ENCODE measurements around the gene ATG4D.
"Not testable (repeated sequence)": the region's sequence is repeated elsewhere in the genome, so short reads cannot be mapped to it uniquely, and the experiment has no call there.

ATG4D gene

DNA sequence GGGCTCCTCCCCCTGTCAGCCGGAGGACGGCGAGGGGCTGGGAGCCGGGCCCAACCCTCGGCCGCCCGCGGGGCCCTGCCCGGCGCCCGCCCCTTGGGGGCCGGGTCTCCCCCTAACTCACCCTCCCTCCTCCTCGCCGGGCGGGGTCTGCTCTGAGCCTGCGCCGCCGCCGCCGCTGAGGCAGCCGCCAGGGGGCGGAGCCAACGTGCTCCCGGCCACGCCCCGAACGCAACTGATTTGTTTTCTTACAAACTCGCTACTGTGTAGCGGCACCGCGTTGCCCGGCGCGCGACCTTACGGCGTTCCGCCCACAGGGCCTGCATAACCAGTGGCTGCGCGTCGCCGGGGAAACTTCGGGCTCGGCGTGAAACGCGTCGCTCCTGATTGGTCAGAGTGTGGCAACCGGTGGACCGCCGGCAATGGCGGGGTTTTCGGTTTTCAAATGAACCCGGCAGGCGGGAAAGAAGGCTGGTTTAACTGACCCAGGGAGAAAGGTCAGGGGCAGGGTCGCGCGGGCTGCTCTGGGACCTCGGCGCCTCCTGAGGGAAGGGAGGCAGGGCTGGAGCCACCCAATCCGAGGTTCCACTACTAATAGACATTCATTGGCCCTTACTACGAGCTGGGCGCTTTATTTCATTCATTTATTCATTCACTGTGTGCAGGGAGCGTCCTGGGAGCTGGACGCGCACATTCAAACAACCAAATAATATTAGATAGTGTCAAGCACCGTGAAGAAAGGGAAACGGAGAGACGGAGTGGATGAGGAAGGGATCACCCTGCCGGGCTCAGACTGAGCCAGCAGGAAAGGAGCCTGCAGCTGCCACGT lies 25.3 kb downstream of the ATG4D start, which contains the start of gene CDKN2D (continued):
- TF ChIP-seq, protein P1, sequence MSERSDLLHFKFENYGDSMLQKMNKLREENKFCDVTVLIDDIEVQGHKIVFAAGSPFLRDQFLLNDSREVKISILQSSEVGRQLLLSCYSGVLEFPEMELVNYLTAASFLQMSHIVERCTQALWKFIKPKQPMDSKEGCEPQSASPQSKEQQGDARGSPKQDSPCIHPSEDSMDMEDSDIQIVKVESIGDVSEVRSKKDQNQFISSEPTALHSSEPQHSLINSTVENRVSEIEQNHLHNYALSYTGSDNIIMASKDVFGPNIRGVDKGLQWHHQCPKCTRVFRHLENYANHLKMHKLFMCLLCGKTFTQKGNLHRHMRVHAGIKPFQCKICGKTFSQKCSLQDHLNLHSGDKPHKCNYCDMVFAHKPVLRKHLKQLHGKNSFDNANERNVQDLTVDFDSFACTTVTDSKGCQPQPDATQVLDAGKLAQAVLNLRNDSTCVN (tag by site-specific recombination; optimal IDR thresholded peaks at IDR 0.05) = peak; percentile 97
- peak; percentile 84 for TF ChIP-seq KLF8 (tag by site-specific recombination; IDR thresholded peaks at IDR 0.05)
- TF ChIP-seq KLF1 (tag by site-specific recombination; IDR thresholded peaks at IDR 0.05) = peak; percentile 40; the same call in 1 of the 2 replicates
- 0 out of 2 replicates have a peak, but pooled peaks have one; percentile 40 for TF ChIP-seq ZNF692 (tag by site-specific recombination; IDR thresholded peaks at IDR 0.05)
- TF ChIP-seq, protein P2, sequence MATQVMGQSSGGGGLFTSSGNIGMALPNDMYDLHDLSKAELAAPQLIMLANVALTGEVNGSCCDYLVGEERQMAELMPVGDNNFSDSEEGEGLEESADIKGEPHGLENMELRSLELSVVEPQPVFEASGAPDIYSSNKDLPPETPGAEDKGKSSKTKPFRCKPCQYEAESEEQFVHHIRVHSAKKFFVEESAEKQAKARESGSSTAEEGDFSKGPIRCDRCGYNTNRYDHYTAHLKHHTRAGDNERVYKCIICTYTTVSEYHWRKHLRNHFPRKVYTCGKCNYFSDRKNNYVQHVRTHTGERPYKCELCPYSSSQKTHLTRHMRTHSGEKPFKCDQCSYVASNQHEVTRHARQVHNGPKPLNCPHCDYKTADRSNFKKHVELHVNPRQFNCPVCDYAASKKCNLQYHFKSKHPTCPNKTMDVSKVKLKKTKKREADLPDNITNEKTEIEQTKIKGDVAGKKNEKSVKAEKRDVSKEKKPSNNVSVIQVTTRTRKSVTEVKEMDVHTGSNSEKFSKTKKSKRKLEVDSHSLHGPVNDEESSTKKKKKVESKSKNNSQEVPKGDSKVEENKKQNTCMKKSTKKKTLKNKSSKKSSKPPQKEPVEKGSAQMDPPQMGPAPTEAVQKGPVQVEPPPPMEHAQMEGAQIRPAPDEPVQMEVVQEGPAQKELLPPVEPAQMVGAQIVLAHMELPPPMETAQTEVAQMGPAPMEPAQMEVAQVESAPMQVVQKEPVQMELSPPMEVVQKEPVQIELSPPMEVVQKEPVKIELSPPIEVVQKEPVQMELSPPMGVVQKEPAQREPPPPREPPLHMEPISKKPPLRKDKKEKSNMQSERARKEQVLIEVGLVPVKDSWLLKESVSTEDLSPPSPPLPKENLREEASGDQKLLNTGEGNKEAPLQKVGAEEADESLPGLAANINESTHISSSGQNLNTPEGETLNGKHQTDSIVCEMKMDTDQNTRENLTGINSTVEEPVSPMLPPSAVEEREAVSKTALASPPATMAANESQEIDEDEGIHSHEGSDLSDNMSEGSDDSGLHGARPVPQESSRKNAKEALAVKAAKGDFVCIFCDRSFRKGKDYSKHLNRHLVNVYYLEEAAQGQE (tag by site-specific recombination; IDR thresholded peaks at IDR 0.05) = no peak
- peak; percentile 97 for TF ChIP-seq SP2 (tag by site-specific recombination; IDR thresholded peaks at IDR 0.05)
- peak; percentile 99 for TF ChIP-seq ZNF24 (tag by site-specific recombination; IDR thresholded peaks at IDR 0.05)
- TF ChIP-seq, protein P3, sequence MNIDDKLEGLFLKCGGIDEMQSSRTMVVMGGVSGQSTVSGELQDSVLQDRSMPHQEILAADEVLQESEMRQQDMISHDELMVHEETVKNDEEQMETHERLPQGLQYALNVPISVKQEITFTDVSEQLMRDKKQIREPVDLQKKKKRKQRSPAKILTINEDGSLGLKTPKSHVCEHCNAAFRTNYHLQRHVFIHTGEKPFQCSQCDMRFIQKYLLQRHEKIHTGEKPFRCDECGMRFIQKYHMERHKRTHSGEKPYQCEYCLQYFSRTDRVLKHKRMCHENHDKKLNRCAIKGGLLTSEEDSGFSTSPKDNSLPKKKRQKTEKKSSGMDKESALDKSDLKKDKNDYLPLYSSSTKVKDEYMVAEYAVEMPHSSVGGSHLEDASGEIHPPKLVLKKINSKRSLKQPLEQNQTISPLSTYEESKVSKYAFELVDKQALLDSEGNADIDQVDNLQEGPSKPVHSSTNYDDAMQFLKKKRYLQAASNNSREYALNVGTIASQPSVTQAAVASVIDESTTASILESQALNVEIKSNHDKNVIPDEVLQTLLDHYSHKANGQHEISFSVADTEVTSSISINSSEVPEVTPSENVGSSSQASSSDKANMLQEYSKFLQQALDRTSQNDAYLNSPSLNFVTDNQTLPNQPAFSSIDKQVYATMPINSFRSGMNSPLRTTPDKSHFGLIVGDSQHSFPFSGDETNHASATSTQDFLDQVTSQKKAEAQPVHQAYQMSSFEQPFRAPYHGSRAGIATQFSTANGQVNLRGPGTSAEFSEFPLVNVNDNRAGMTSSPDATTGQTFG (tag by site-specific recombination; IDR thresholded peaks at IDR 0.05; ENCODE audit: borderline replicate concordance) = no peak
- TF ChIP-seq, protein P4, sequence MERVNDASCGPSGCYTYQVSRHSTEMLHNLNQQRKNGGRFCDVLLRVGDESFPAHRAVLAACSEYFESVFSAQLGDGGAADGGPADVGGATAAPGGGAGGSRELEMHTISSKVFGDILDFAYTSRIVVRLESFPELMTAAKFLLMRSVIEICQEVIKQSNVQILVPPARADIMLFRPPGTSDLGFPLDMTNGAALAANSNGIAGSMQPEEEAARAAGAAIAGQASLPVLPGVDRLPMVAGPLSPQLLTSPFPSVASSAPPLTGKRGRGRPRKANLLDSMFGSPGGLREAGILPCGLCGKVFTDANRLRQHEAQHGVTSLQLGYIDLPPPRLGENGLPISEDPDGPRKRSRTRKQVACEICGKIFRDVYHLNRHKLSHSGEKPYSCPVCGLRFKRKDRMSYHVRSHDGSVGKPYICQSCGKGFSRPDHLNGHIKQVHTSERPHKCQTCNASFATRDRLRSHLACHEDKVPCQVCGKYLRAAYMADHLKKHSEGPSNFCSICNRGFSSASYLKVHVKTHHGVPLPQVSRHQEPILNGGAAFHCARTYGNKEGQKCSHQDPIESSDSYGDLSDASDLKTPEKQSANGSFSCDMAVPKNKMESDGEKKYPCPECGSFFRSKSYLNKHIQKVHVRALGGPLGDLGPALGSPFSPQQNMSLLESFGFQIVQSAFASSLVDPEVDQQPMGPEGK (tag by site-specific recombination; IDR thresholded peaks at IDR 0.05) = 0 out of 2 replicates have a peak, but pooled peaks have one; percentile 40
- TF ChIP-seq ZNF16 (tag by site-specific recombination; IDR thresholded peaks at IDR 0.05; ENCODE audit: low read depth) = no peak
- TF ChIP-seq ZSCAN23 (tag by site-specific recombination; IDR thresholded peaks at IDR 0.05) = 0 out of 2 replicates have a peak, but pooled peaks have one; percentile 42
- TF ChIP-seq ZNF2 (tag by site-specific recombination; IDR thresholded peaks at IDR 0.05) = peak; percentile 74

- POLR2A ChIA-PET = interaction anchor here (1.1 kb wide), 1 partner anchor 71 kb away, joined by 4 read pairs; no protein-coding TSS in a partner anchor
These were observed 30.1 kb downstream of the ATG4D start for GRCh38 chr19:10573793-10574192.

More at GRCh38 chr19:10573793-10574192, 30.1 kb downstream of the ATG4D start:
- H3K36me3 ChIP-seq (ENCODE audit: control insufficient read depth in 2 of 2, insufficient read depth in 1 of 2, low read length in 2 of 2); H3K4me1 ChIP-seq (ENCODE audit: control insufficient read depth, insufficient read depth, low read length); H3K4me3 ChIP-seq (ENCODE audit: low read depth, low read length); H3K9me3 ChIP-seq (ENCODE audit: control insufficient read depth, insufficient read depth, low read depth, low read length); H3K27ac ChIP-seq (ENCODE audit: extremely low read depth, low read depth, low read length): not testable (repeated sequence)
- CTCF ChIA-PET = interaction anchor here (0.6 to 2.3 kb wide), 4 partner anchors 20 to 174 kb away, joined by 3 to 8 read pairs (median 3); no protein-coding TSS in a partner anchor
